Activated T-helper 1 cell treated with anti-CD3 and anti-CD28 coated beads, Interleukin-12 subunit alpha, Interleukin-12 subunit beta, Interleukin-2, Interleukin-4 antibody, amounts not matched to agents 30 ng/mL and 10 ng/mL and 1 ng/mL, durations not matched to agents 14 hours and 24 hours and 36 hours (primary cell): ENCODE measurements around the gene LRRC75B. TPM values are rescaled to one million over a fixed set of nuclear protein-coding genes. Genes with fewer than 3 reads are reported as not detected.
"Not testable (repeated sequence)": the region's sequence is repeated elsewhere in the genome, so short reads cannot be mapped to it uniquely, and the experiment has no call there.

ENCODE experiments used
- DNase-seq: peaks from one replicate; pipeline ENCODE4 v3.0.0; 2021; ENCODE audit warnings: low spot score
- H3K27ac Mint-ChIP-seq: one replicate; pipeline ENCODE4 v1.8.0; 2021; ENCODE audit warnings: mild to moderate bottlenecking, mixed read lengths
- H3K27me3 Mint-ChIP-seq: one replicate; pipeline ENCODE4 v1.8.0; 2022; ENCODE audit warnings: mild to moderate bottlenecking, moderate library complexity, mixed read lengths; ENCODE audit not compliant: insufficient read depth
- H3K36me3 Mint-ChIP-seq: one replicate; pipeline ENCODE4 v1.8.0; 2021; ENCODE audit warnings: low read depth, mixed read lengths
- H3K4me1 Mint-ChIP-seq: one replicate; pipeline ENCODE4 v1.8.0; 2021; ENCODE audit warnings: low read depth, mixed read lengths
- H3K4me3 Mint-ChIP-seq: one replicate; pipeline ENCODE4 v1.8.0; 2021; ENCODE audit warnings: mild to moderate bottlenecking, moderate library complexity, mixed read lengths
- H3K9me3 Mint-ChIP-seq: one replicate; pipeline ENCODE4 v1.8.0; 2021; ENCODE audit warnings: mixed read lengths
- intact Hi-C: fragments of 100-400 bp; cut with micrococcal nuclease; formaldehyde crosslinking; loops from one replicate; pipeline ENCODE4 v1.15.1; 2024
- total RNA-seq: library from RNA; stranded (reverse); gene quantifications from 2 replicates; pipeline ENCODE4 v1.2.3, GENCODE V29; 2022

The LRRC75B gene
- total RNA-seq, 1 donor from 2014 or later: 2.8 TPM

DNA sequence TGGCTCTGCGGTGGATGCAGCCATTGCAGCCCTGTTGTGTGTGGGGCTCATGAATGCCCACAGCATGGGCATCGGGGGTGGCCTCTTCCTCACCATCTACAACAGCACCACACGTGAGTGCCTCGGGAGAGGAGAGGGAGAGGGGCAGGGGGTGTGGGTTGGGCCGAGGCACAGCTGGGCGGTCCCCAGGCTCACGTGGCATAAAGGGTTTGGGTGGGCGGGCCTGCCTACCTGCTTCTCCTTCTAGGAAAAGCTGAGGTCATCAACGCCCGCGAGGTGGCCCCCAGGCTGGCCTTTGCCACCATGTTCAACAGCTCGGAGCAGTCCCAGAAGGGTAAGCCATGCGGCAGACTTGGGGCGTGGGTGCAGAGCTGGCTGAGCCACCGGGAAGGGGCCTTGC is 21.9 kb upstream of the LRRC75B start:
- H3K9me3 Mint-ChIP-seq, DNase-seq, H3K27ac Mint-ChIP-seq, intact Hi-C loops, H3K4me1 Mint-ChIP-seq, H3K27me3 Mint-ChIP-seq, H3K4me3 Mint-ChIP-seq: not testable (repeated sequence)
- peaks cover 15% of the 10 kb centered on the region for H3K36me3 Mint-ChIP-seq

- H3K4me1 Mint-ChIP-seq: peaks cover 18% of the 10 kb centered on the region
- H3K9me3 Mint-ChIP-seq, DNase-seq, H3K4me3 Mint-ChIP-seq, intact Hi-C loops, H3K27me3 Mint-ChIP-seq, H3K36me3 Mint-ChIP-seq, H3K27ac Mint-ChIP-seq: not testable (repeated sequence)
These were observed 17.0 kb upstream of the LRRC75B start for GRCh38 chr22:24609888-24610287.

DNA sequence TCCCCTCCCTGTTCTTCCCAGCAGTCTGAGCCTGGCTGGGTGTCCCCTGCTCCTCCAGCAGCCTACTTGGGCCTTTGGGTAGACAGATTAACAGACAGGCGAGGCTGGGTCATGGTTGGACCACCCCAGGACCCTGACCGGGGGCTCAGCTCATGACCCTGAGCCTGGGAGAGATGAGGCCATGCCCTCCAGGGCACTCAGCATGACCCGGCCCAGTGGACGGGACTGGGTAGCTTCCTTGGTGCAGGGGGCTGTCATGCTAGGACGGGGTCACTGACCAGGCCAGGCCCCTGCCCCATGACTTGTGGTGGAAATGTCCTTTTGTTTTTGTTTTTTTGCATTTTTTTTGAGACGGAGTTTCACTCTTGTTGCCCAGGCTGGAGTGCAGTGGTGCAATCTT is 15.5 kb upstream of the LRRC75B start:
- DNase-seq, H3K36me3 Mint-ChIP-seq, H3K9me3 Mint-ChIP-seq, intact Hi-C loops, H3K27me3 Mint-ChIP-seq: not testable (repeated sequence)
- Mint-ChIP-seq H3K4me1 (peaks cover 33% of the 10 kb centered on the region), H3K4me3 (peak overlapping the region; percentile 92), H3K27ac (peak overlapping the region; percentile 100)

DNA sequence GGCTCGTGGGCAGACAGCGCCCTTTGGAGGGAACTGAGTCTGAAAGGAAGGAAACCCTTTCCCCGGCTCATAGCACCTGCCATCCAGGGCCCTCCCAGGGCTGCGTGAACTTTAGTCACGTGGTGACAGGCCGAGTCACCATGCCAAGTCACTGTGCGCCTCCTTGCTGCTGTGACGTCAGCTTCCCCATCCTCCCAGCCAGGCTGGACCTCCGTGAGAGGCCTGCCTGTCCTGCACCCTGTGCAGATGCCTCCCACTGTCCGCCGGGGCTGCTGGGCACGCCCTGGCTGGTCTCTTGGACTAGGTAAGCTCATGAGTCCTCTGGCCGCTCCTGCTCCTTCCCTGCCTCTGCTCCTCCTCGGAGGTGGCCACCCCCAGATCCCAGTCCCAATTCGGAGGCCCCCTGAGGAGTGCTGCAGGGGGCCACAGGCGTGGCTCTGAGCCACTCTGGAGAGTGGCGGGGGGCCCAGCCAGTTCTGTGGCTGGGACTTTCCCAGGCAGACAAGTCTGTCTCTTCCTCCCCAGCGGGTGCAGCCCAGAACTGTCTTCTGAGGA is 14.6 kb upstream of the LRRC75B start:
- H3K4me3 Mint-ChIP-seq: peak overlapping the region; percentile 92
- not testable (repeated sequence) for H3K9me3 Mint-ChIP-seq, H3K36me3 Mint-ChIP-seq, H3K27me3 Mint-ChIP-seq
- H3K4me1 Mint-ChIP-seq: peaks cover 37% of the 10 kb centered on the region
- intact Hi-C loops: loop anchor here (2.0 kb wide), 1 partner anchor 53 kb away; the partner anchor contains the start of genes GUCD1 and SNRPD3
- peak; percentile 42 for DNase-seq
- H3K27ac Mint-ChIP-seq: peak overlapping the region; percentile 100

DNA sequence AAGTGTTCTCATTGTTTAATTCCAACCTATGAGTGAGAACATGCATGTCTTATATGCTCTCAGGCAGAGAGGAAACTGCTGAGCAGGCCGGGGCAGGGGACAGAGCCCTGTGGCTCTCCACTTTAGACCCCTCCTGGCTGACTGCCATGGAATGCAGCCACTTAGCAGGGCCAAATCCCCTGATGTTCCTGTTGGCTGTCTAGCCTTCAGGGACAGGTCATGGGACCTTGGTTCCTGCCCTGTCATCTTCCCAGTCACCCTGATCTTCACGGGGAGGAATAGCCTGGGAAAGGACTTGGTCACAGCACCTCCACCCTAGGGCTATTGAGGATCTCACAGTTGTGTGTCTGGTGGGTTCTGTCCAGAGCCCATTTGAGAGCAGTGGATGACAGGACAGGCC is 13.5 kb upstream of the LRRC75B start:
- H3K4me3 Mint-ChIP-seq, H3K9me3 Mint-ChIP-seq, H3K36me3 Mint-ChIP-seq, H3K27me3 Mint-ChIP-seq, DNase-seq: not testable (repeated sequence)
- intact Hi-C loops: loop anchor here (2.0 kb wide), 1 partner anchor 52 kb away; the partner anchor contains the start of genes GUCD1 and SNRPD3
- Mint-ChIP-seq H3K27ac (peak overlapping the region; percentile 57), H3K4me1 (peaks cover 40% of the 10 kb centered on the region)

- peak overlapping the region; percentile 77 for H3K27ac Mint-ChIP-seq
- peak overlapping the region; percentile 58 for H3K4me3 Mint-ChIP-seq
- H3K36me3 Mint-ChIP-seq, H3K27me3 Mint-ChIP-seq, DNase-seq, H3K9me3 Mint-ChIP-seq, intact Hi-C loops: not testable (repeated sequence)
- peaks cover 45% of the 10 kb centered on the region for H3K4me1 Mint-ChIP-seq
These were observed 11.1 kb upstream of the LRRC75B start for GRCh38 chr22:24603770-24604629.

- peak within 1 kb of the TSS; percentile 77 for H3K27ac Mint-ChIP-seq
- H3K9me3 Mint-ChIP-seq, H3K27me3 Mint-ChIP-seq, intact Hi-C loops, DNase-seq, H3K36me3 Mint-ChIP-seq: not testable (repeated sequence)
- peaks cover 43% of the 10 kb centered on the region for H3K4me1 Mint-ChIP-seq
- H3K4me3 Mint-ChIP-seq: peak within 1 kb of the TSS; percentile 58
These were observed 10.2 kb upstream of the LRRC75B start, which contains the start of gene GGT1 for GRCh38 chr22:24602847-24603769. Gene GGT1 (plus strand): TSS chr22:24603193. CDS start chr22:24611082, 7,889 bp downstream.

- H3K4me3 Mint-ChIP-seq, H3K9me3 Mint-ChIP-seq, H3K27ac Mint-ChIP-seq, intact Hi-C loops, DNase-seq, H3K27me3 Mint-ChIP-seq, H3K36me3 Mint-ChIP-seq: not testable (repeated sequence)
- H3K4me1 Mint-ChIP-seq: peaks cover 34% of the 10 kb centered on the region
These were observed 9.4 kb upstream of the LRRC75B start for GRCh38 chr22:24602105-24602749.

GRCh38 chr22:24601217-24602104 is 8.6 kb upstream of the LRRC75B start:
- peaks cover 33% of the 10 kb centered on the region for H3K4me1 Mint-ChIP-seq
- no peaks in the 10 kb centered on the region for H3K27me3 Mint-ChIP-seq
- H3K4me3 Mint-ChIP-seq: no peak overlapping the region
- intact Hi-C loops: no loop called here
- H3K36me3 Mint-ChIP-seq: no peaks in the 10 kb centered on the region
- H3K9me3 Mint-ChIP-seq: no peaks in the 10 kb centered on the region
- H3K27ac Mint-ChIP-seq: no peak overlapping the region
- DNase-seq: no peak

DNA sequence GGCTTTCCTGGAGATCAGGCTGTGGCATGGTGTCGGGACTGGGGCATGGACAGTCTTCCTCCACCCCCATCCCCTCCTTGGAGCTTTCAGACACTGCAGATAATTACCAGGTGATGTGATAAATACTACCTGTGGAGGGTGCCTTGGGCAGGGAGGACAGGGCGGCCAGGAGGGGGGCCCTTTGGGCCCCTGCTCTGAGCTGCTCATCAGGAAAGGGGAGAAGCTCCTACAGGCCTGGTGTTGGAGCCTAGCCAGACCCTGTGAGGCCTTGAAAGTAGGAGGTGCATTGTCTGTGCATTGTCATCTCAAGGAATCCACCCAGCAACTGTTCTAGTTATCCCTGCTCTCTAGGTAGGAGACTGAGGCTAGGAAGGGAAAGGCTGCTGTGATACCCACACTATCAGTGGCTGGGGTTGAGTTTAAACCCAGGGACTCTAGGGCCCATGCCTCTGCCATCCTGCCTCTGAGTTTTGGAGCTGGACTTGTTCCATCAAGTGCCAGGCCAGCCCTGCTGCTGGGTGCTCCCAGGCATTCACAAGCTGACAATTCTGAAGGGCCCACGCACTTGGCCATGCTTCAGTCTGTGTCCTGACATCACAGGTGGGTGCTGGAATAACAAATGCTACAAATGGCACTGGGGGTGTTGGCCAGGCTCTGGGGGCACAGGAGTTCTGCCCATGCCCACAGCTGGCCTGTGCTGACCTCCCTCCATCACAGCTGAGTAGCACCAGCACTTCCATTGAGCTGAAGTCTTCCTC is 7.3 kb upstream of the LRRC75B start:
- DNase-seq, H3K9me3 Mint-ChIP-seq, H3K4me3 Mint-ChIP-seq, H3K36me3 Mint-ChIP-seq, H3K27ac Mint-ChIP-seq, intact Hi-C loops, H3K27me3 Mint-ChIP-seq: not testable (repeated sequence)
- H3K4me1 Mint-ChIP-seq: peaks cover 33% of the 10 kb centered on the region

DNA sequence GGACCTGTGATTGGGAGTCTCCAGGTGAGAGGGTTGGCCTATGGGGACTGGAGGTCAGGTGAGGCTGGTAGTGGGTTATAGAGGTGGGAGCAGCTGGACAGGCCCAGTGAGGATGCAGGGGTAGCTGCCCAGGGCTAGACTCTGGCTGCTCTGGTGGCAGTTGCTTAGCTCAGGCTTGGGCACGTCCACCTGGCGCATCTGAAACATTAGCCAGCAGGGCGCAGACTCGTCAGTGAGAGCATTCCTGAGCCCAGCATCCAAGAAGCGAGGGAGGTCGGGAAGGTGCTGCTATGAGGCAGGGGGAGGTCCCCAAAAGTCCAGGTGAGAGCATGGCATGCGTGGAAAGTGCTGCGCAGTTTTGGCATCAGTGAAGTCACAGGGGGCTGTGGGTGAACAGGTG is 6.6 kb upstream of the LRRC75B start:
- Mint-ChIP-seq H3K4me1 (peaks cover 30% of the 10 kb centered on the region), H3K27me3 (peaks cover under 1% of the 10 kb centered on the region), H3K27ac (no peak overlapping the region), H3K36me3 (no peaks in the 10 kb centered on the region), H3K4me3 (no peak overlapping the region), H3K9me3 (no peaks in the 10 kb centered on the region)
- intact Hi-C loops: no loop called here
- DNase-seq: no peak
